ENCODE results near the gene NR2C2AP. TPM values are rescaled to one million over a fixed set of nuclear protein-coding genes. Genes with fewer than 3 reads are reported as not detected.
A peak's percentile ranks its signal among the peaks of the same experiment; 100 is the strongest.

The NR2C2AP gene
- total RNA-seq, 1 experiment from 2014 or later = 45.3 TPM

- Histone ChIP-seq H3K4me1 (ENCODE audit: insufficient read depth, low read length, poor library complexity, severe bottlenecking) (peaks cover 12% of the 10 kb centered on the region), H3K9me3 (ENCODE audit: low read depth, low read length, poor library complexity, severe bottlenecking) (no peaks in the 10 kb centered on the region), H3K4me3 (ENCODE audit: low read depth, low read length, poor library complexity, severe bottlenecking) (no peak overlapping the region), H3K36me3 (ENCODE audit: insufficient read depth, low read length, poor library complexity, severe bottlenecking) (no peaks in the 10 kb centered on the region), H3K27ac (ENCODE audit: low read depth, low read length, poor library complexity, severe bottlenecking) (peak overlapping the region; percentile 62), H3K27me3 (replicated peaks; ENCODE audit: insufficient read depth, low read depth, low read length, poor library complexity) (no peaks in the 10 kb centered on the region)
- no peak for TF ChIP-seq EZH2 (IDR thresholded peaks at IDR 0.05; ENCODE audit: borderline replicate concordance, low read depth, low read length, poor library complexity, severe bottlenecking)
- no peak for TF ChIP-seq CTCF (conservative IDR thresholded peaks at IDR 0.05; ENCODE audit: low read depth, low read length)
- CTCF ChIA-PET = no interaction called here
- POLR2A ChIA-PET (ENCODE audit: low non-redundant PET) = interaction anchor here (0.6 kb wide), 1 partner anchor 106 kb away, joined by 4 read pairs; no protein-coding TSS in a partner anchor
- DNase-seq (ENCODE audit: low spot score) = no peak
- intact Hi-C loops (cut with micrococcal nuclease; ENCODE audit: unreplicated experiment) = no loop called here
- BruUV-seq (replicated peaks) = no TSS peak
Observed at GRCh38 chr19:19170873-19171672, 32.1 kb downstream of the NR2C2AP start.

GRCh38 chr19:19170053-19170872 lies 33.0 kb downstream of the NR2C2AP start, which contains the start of gene MEF2B:
Gene MEF2B, minus strand, starts transcription at chr19:19170263. Its CDS starts 19,528 bp downstream, at chr19:19150735.
- peak; percentile 86 for DNase-seq (ENCODE audit: low spot score)
- Histone ChIP-seq H3K4me1 (ENCODE audit: insufficient read depth, low read length, poor library complexity, severe bottlenecking) (peaks cover 12% of the 10 kb centered on the region), H3K4me3 (ENCODE audit: low read depth, low read length, poor library complexity, severe bottlenecking) (peak within 1 kb of the TSS; percentile 19), H3K27me3 (replicated peaks; ENCODE audit: insufficient read depth, low read depth, low read length, poor library complexity) (no peaks in the 10 kb centered on the region), H3K27ac (ENCODE audit: low read depth, low read length, poor library complexity, severe bottlenecking) (no peak within 1 kb of the TSS), H3K36me3 (ENCODE audit: insufficient read depth, low read length, poor library complexity, severe bottlenecking) (no peaks in the 10 kb centered on the region), H3K9me3 (ENCODE audit: low read depth, low read length, poor library complexity, severe bottlenecking) (no peaks in the 10 kb centered on the region)
- no TSS peak for BruUV-seq (replicated peaks)
- TF ChIP-seq EZH2 (IDR thresholded peaks at IDR 0.05; ENCODE audit: borderline replicate concordance, low read depth, low read length, poor library complexity, severe bottlenecking) = no peak
- no peak for TF ChIP-seq CTCF (conservative IDR thresholded peaks at IDR 0.05; ENCODE audit: low read depth, low read length)
- intact Hi-C loops (cut with micrococcal nuclease; ENCODE audit: unreplicated experiment) = no loop called here
- POLR2A ChIA-PET (ENCODE audit: low non-redundant PET) = interaction anchor here (0.6 kb wide), 2 partner anchors 16 to 105 kb away, joined by 4 read pairs; no protein-coding TSS in a partner anchor
- CTCF ChIA-PET = interaction anchor here (0.6 kb wide), 2 partner anchors 100 to 898 kb away, joined by 3 to 8 read pairs; no protein-coding TSS in a partner anchor

DNA sequence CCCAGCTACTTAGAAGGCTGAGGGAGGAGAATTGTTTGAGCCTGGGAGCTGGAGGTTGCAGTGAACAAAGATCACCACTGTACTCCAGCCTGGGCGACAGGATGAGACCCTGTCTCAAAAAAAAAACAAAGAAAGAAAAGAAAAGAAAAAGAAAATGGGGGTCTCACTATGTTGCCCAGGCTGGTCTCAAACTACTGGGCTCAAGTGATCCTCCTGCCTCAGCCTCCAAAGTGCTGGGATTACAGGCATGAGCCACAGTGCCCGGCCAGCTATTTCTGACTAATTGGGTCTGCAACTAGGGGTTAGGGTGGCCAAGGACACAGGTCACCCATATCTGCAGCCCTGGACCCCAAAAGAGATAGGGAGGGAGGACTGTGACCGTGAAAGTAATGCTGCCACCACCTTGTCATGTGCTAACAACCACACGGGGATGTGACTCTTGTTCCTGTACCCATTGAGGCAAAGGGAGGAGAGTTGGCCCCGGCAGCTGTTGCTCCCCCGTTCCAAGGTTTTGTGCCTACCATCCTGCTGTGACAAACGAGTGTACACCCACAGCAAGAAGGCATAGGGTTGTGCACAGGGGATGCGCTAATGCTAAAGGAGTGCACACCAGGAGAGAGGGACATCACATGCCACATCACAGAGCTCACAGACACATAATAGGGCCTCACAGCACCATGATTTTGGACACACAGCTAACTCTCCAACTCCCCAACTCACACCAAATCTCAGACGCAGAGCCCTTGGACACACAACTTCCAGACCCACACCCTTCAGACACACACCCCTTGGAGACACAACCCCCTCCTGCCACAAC lies 33.8 kb downstream of the NR2C2AP start:
- intact Hi-C loops (cut with micrococcal nuclease; ENCODE audit: unreplicated experiment) = no loop called here
- Histone ChIP-seq H3K9me3 (ENCODE audit: low read depth, low read length, poor library complexity, severe bottlenecking) (no peaks in the 10 kb centered on the region), H3K27ac (ENCODE audit: low read depth, low read length, poor library complexity, severe bottlenecking) (no peak overlapping the region), H3K27me3 (replicated peaks; ENCODE audit: insufficient read depth, low read depth, low read length, poor library complexity) (no peaks in the 10 kb centered on the region), H3K4me3 (ENCODE audit: low read depth, low read length, poor library complexity, severe bottlenecking) (peak overlapping the region; percentile 19), H3K4me1 (ENCODE audit: insufficient read depth, low read length, poor library complexity, severe bottlenecking) (peaks cover 12% of the 10 kb centered on the region), H3K36me3 (ENCODE audit: insufficient read depth, low read length, poor library complexity, severe bottlenecking) (no peaks in the 10 kb centered on the region)
- BruUV-seq (replicated peaks) = no TSS peak
- no peak for DNase-seq (ENCODE audit: low spot score)
- TF ChIP-seq EZH2 (IDR thresholded peaks at IDR 0.05; ENCODE audit: borderline replicate concordance, low read depth, low read length, poor library complexity, severe bottlenecking) (no peak), CTCF (conservative IDR thresholded peaks at IDR 0.05; ENCODE audit: low read depth, low read length) (no peak)
- ChIA-PET CTCF (interaction anchor here (0.6 kb wide), 1 partner anchor 178 kb away, joined by 3 read pairs; no protein-coding TSS in a partner anchor), POLR2A (ENCODE audit: low non-redundant PET) (interaction anchor here (0.6 kb wide), 2 partner anchors 17 to 258 kb away, joined by 4 read pairs; no protein-coding TSS in a partner anchor)
